MM.1S (cell line): Measurements from ENCODE around the gene KLK14.

Experiments
- EZH2 ChIP-seq: fragments of 300-600 bp; sonication (generic); optimal IDR thresholded peaks from 2 replicates; pipeline ENCODE3; 2017; ENCODE audit warnings: low read depth, mild to moderate bottlenecking, antibody characterized with exemption, low read length, mixed read lengths
- TF ChIP-seq, protein P1 (sequence below): fragments of 300-600 bp; sonication (generic); IDR thresholded peaks from 2 replicates; pipeline ENCODE4 v1.5.1; 2016; ENCODE audit warnings: antibody characterized with exemption, low read length, mixed read lengths

DNA sequence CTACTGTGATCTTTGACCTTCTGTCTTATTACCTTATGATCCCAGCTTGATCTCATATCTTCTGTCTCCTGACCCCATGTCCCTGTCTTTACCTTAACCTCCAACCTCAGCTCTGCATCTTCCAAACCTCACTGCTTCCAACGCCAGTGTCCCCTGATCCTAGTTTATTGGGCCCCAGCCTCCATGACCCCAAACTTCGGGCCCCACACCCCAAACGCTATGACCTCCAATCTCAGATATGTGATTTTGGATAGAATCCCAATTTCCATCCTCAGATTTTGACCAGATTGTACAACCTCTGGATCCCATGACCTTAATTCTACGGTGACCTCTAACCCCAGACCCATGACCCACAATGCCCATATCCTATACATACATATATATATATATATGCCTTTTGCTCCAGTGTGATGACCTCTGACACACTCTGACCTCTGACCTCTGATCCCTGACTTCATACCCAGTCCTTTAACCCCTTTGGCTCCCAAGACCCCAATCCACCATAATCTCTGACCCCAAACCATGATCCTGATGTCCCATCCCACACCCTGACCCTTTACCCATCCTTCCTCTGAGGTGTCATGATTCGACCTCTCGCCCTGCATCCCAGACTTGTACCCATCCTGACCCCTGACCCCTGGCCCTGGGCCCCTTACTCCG, 51.3 kb downstream of the KLK14 start:
- TF ChIP-seq, protein P1, sequence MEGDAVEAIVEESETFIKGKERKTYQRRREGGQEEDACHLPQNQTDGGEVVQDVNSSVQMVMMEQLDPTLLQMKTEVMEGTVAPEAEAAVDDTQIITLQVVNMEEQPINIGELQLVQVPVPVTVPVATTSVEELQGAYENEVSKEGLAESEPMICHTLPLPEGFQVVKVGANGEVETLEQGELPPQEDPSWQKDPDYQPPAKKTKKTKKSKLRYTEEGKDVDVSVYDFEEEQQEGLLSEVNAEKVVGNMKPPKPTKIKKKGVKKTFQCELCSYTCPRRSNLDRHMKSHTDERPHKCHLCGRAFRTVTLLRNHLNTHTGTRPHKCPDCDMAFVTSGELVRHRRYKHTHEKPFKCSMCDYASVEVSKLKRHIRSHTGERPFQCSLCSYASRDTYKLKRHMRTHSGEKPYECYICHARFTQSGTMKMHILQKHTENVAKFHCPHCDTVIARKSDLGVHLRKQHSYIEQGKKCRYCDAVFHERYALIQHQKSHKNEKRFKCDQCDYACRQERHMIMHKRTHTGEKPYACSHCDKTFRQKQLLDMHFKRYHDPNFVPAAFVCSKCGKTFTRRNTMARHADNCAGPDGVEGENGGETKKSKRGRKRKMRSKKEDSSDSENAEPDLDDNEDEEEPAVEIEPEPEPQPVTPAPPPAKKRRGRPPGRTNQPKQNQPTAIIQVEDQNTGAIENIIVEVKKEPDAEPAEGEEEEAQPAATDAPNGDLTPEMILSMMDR, result no peak
- TF ChIP-seq EZH2, result no peak
